KMS-11 (cell line): Measurements from ENCODE around the gene NBAS.

Experiments used
- H2AFZ ChIP-seq: fragments of 200-600 bp; sonication (generic); 2 replicates; pipeline ENCODE4 v1.6.1; 2016; ENCODE audit warnings: antibody characterized with exemption, mixed run types, low read depth
- H3K27ac ChIP-seq: fragments of 200-600 bp; sonication (generic); 2 replicates; pipeline ENCODE4 v1.6.1; 2016; ENCODE audit warnings: mild to moderate bottlenecking, mixed run types
- H3K27me3 ChIP-seq: fragments of 200-600 bp; sonication (generic); 2 replicates; pipeline ENCODE4 v1.6.1; 2017; ENCODE audit warnings: mild to moderate bottlenecking, low read depth, mixed run types, moderate library complexity; ENCODE audit not compliant: insufficient read depth
- H3K36me3 ChIP-seq: fragments of 200-600 bp; sonication (generic); 2 replicates; pipeline ENCODE4 v1.6.1; 2017; ENCODE audit warnings: mild to moderate bottlenecking, mixed run types; ENCODE audit not compliant: insufficient read depth
- H3K4me1 ChIP-seq: fragments of 200-600 bp; sonication (generic); 2 replicates; pipeline ENCODE4 v1.6.1; 2016; ENCODE audit warnings: mild to moderate bottlenecking, low read depth, mixed run types; ENCODE audit not compliant: poor library complexity, severe bottlenecking
- H3K4me2 ChIP-seq: fragments of 200-600 bp; sonication (generic); 2 replicates; pipeline ENCODE4 v1.7.0; 2016; ENCODE audit warnings: mild to moderate bottlenecking, mixed run types
- H3K4me3 ChIP-seq: fragments of 200-600 bp; sonication (generic); IDR thresholded peaks from 2 replicates; pipeline ENCODE4 v1.6.1; 2017; ENCODE audit warnings: low read depth, low read length, mixed read lengths; ENCODE audit not compliant: insufficient read depth
- H3K79me2 ChIP-seq: fragments of 200-600 bp; sonication (generic); 2 replicates; pipeline ENCODE4 v1.6.1; 2016; ENCODE audit warnings: low read depth, mixed run types; ENCODE audit not compliant: insufficient read depth
- H3K9ac ChIP-seq: fragments of 200-600 bp; sonication (generic); 2 replicates; pipeline ENCODE4 v1.6.1; 2016; ENCODE audit warnings: mild to moderate bottlenecking, mixed run types
- H4K20me1 ChIP-seq: fragments of 200-600 bp; sonication (generic); 2 replicates; pipeline ENCODE4 v1.6.1; 2016; ENCODE audit warnings: mild to moderate bottlenecking, mixed run types; ENCODE audit not compliant: insufficient read depth
- CTCF ChIP-seq: fragments of 200-600 bp; sonication (generic); conservative IDR thresholded peaks from 2 replicates; pipeline ENCODE4 v1.6.1; 2017; ENCODE audit warnings: low read depth, mild to moderate bottlenecking, antibody characterized with exemption, low read length, moderate library complexity, mixed read lengths

The NBAS gene

GRCh38 chr2:15553519-15553918 lies 7.6 kb downstream of the NBAS start:
- Histone ChIP-seq H3K27me3 (no peaks in the 10 kb centered on the region), H3K36me3 (no peaks in the 10 kb centered on the region), H3K4me2 (no peak overlapping the region), H2AFZ (no peak overlapping the region), H3K4me3 (no peak overlapping the region), H3K4me1 (peaks cover 18% of the 10 kb centered on the region), H3K79me2 (no peaks in the 10 kb centered on the region; the same call in 1 of the 2 replicates), H3K9ac (no peak overlapping the region), H3K27ac (no peak overlapping the region), H4K20me1 (no peaks in the 10 kb centered on the region)
- no peak for TF ChIP-seq CTCF

DNA sequence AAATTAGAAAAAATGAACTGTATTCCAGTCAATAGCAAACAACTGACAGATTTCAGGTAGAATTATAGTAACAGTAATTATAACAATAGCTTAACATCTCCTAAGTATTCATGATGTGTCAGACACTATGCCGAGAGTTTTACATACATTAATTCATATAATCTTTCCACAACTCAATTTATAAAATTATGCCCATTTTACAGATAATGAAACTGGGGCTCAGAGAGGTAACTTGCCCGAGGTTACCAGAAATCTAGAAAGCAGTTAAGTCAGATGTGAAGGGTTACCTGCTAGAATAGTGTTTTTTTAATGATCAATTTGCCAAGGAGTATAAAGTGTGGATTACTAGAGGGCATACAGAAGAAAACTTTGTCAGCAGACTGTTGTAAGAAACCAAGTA lies 12.2 kb downstream of the NBAS start:
- no peaks in the 10 kb centered on the region for H4K20me1 ChIP-seq
- no peak overlapping the region for H3K4me2 ChIP-seq
- no peak overlapping the region for H3K27ac ChIP-seq
- H3K27me3 ChIP-seq, result no peaks in the 10 kb centered on the region
- no peak for TF ChIP-seq CTCF
- H3K36me3 ChIP-seq, result no peaks in the 10 kb centered on the region
- H3K9ac ChIP-seq, result no peak overlapping the region
- H3K4me3 ChIP-seq, result no peak overlapping the region
- H3K79me2 ChIP-seq, result no peaks in the 10 kb centered on the region
- no peak overlapping the region for H2AFZ ChIP-seq
- H3K4me1 ChIP-seq, result no peaks in the 10 kb centered on the region

- Histone ChIP-seq H3K27ac (no peak overlapping the region), H3K4me1 (no peaks in the 10 kb centered on the region), H3K4me3 (no peak overlapping the region), H4K20me1 (no peaks in the 10 kb centered on the region), H3K79me2 (no peaks in the 10 kb centered on the region), H3K27me3 (no peaks in the 10 kb centered on the region), H3K36me3 (no peaks in the 10 kb centered on the region), H2AFZ (no peak overlapping the region), H3K4me2 (no peak overlapping the region), H3K9ac (no peak overlapping the region)
- TF ChIP-seq CTCF, result no peak
Measured at GRCh38 chr2:15547115-15547876, 13.8 kb downstream of the NBAS start.

DNA sequence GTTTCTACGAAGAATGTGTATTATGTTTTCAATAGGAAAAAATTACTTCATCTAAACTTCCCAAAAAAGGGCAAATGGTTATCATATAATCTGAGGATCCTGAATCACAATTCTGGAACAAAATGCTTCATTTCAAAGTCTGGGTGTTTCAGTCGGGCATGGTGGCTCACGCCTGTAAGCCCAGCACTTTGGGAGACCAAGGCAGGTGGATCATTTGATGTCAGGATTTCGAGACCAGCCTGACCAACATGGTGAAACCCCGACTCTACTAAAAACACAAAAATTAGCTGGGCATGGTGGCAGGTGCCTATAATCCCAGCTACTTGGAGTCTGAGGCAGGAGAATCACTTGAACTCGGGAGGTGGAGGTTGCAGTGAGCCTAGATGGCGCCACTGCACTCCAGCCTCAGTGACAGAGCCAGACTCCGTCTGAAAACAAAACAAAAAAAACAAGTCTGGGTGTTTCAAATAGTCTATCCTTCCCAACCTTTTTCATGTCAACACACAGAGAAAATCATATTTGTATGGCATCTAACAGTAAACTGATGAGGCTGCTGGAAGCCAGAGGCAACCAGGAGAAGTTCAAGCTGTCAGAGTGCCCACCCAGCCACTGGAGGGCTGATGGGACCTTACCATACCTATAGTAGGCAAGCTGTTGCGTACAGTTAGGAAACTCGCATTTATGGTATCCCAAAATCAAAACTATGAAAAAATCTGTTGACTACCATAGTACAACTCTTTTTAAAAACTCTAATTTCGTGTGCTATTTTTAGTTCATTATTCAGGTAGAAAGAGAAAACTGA lies 14.6 kb downstream of the NBAS start:
- Histone ChIP-seq H3K27ac (no peak overlapping the region), H3K4me1 (no peaks in the 10 kb centered on the region), H3K79me2 (no peaks in the 10 kb centered on the region), H3K4me3 (no peak overlapping the region), H3K27me3 (no peaks in the 10 kb centered on the region), H2AFZ (no peak overlapping the region), H3K36me3 (no peaks in the 10 kb centered on the region), H4K20me1 (no peaks in the 10 kb centered on the region), H3K4me2 (no peak overlapping the region), H3K9ac (no peak overlapping the region)
- TF ChIP-seq CTCF, result no peak
